Right lobe of liver (tissue), 4 donors: ENCODE results near the gene MAPKAPK3.

ENCODE experiments used
- POLR2A ChIP-seq: fragments of 450-650 bp; IDR thresholded peaks from one replicate; pipeline ENCODE4 v1.6.1; 2017; ENCODE audit warnings: antibody characterized with exemption, mild to moderate bottlenecking
- TF ChIP-seq, protein P1 (sequence below), 4 donors: fragments of 200-600 bp in 3 of 4; fragments of 450-650 bp in 1 of 4; IDR thresholded peaks; one replicate each; pipeline versions ENCODE4 v1.5.1 to v1.8.0; 2016 to 2022; ENCODE audit warnings: antibody characterized with exemption in 4 of 4, mild to moderate bottlenecking in 2 of 4
- donor health status: DM: no; HTN: no; CAD: no.
- donor health status: DM: no; HTN: no; CAD: no.
- donor health status: DM: no; HTN: yes; CAD: no.

DNA sequence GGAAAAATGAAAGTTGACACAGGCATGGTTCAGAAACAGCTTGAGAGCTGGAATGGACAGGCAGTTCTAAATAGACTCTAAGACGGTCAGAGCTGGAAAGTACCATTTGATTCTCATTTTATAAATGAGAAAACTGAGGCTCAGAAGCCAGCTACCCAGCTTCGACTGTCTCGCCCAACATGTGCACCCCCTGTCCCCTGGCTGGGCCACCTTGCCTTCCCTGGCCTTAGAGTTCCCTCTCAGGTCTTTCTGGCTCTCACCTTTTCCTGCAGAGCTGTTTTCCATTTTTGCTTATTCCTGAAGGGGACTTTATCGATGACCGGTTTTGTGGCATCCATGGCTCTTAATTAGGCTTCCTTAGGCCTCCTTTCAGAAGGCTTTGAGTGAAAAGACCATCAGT lies 40.5 kb downstream of the MAPKAPK3 start:
- TF ChIP-seq, protein P1, sequence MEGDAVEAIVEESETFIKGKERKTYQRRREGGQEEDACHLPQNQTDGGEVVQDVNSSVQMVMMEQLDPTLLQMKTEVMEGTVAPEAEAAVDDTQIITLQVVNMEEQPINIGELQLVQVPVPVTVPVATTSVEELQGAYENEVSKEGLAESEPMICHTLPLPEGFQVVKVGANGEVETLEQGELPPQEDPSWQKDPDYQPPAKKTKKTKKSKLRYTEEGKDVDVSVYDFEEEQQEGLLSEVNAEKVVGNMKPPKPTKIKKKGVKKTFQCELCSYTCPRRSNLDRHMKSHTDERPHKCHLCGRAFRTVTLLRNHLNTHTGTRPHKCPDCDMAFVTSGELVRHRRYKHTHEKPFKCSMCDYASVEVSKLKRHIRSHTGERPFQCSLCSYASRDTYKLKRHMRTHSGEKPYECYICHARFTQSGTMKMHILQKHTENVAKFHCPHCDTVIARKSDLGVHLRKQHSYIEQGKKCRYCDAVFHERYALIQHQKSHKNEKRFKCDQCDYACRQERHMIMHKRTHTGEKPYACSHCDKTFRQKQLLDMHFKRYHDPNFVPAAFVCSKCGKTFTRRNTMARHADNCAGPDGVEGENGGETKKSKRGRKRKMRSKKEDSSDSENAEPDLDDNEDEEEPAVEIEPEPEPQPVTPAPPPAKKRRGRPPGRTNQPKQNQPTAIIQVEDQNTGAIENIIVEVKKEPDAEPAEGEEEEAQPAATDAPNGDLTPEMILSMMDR (IDR thresholded peaks at IDR 0.05), result no peak
- TF ChIP-seq POLR2A, result no peak
